Gastroesophageal sphincter (tissue), 4 donors: Measurements from ENCODE around the gene SERINC4. TPM values are rescaled to one million over a fixed set of nuclear protein-coding genes. Genes with fewer than 3 reads are reported as not detected.

Experiments
- ATAC-seq: fragments of 150-250 bp; one replicate; pipeline ENCODE4 v1.9.1; 2016; ENCODE audit warnings: mild to moderate bottlenecking, moderate library complexity
- H3K27ac ChIP-seq, 4 donors: fragments of 200-600 bp; sonication (generic) in 3 of 4; 1 replicate in 3 of 4; 2 replicates in 1 of 4; pipeline ENCODE4 v1.5.1; 2016 to 2019
- H3K27me3 ChIP-seq: fragments of 200-600 bp; sonication (generic); one replicate; pipeline ENCODE4 v1.5.1; 2019
- H3K36me3 ChIP-seq, 2 donors: fragments of 200-600 bp; sonication (generic); one replicate each; pipeline ENCODE4 v1.5.1; 2019; ENCODE audit warnings: control low read depth in 1 of 2
- H3K4me1 ChIP-seq, 3 donors: fragments of 200-600 bp; sonication (generic); 1 replicate in 2 of 3; 2 replicates in 1 of 3; pipeline ENCODE4 v1.5.1; 2016 to 2019; ENCODE audit warnings: control low read depth in 2 of 3
- H3K4me3 ChIP-seq, 2 donors: fragments of 200-600 bp; sonication (generic); one replicate each; pipeline ENCODE4 v1.5.1; 2019; ENCODE audit warnings: mild to moderate bottlenecking in 1 of 2, moderate library complexity in 1 of 2
- H3K9me3 ChIP-seq, 3 donors: fragments of 200-600 bp; sonication (generic); one replicate each; pipeline ENCODE4 v1.5.1; 2017 to 2019; ENCODE audit warnings: control low read depth in 2 of 3
- EP300 ChIP-seq: sonication (generic); formaldehyde crosslinking; IDR thresholded peaks from one replicate; pipeline ENCODE4 v1.6.1; 2017; ENCODE audit warnings: antibody characterized with exemption, mild to moderate bottlenecking
- POLR2A ChIP-seq, 2 donors: fragments of 450-650 bp; IDR thresholded peaks; one replicate each; pipeline ENCODE4 v1.6.1; 2017; ENCODE audit warnings: antibody characterized with exemption in 2 of 2, mild to moderate bottlenecking in 2 of 2, moderate library complexity in 1 of 2
- POLR2AphosphoS5 ChIP-seq: sonication (generic); formaldehyde crosslinking; IDR thresholded peaks from one replicate; pipeline ENCODE4 v1.6.1; 2017; ENCODE audit warnings: antibody characterized with exemption
- WGBS, 2 donors: methylation state at CpG; one replicate each; pipeline ENCODE4 v1.1.5; 2018; ENCODE audit warnings: low coverage in 1 of 2; 5-methylcytosine and 5-hydroxymethylcytosine counted together
- total RNA-seq, 4 donors: library from RNA; depleted of rRNA; stranded (reverse); fragments of >200 nt; gene quantifications; one replicate each; pipeline ENCODE4 v1.1.0, GENCODE V29; 2016
- TF ChIP-seq, protein P1 (sequence below), 4 experiments: fragments of 200-600 bp in 2 of 4; fragments of 450-650 bp in 2 of 4; sonication (generic) in 1 of 4; IDR thresholded peaks; one replicate each; pipeline ENCODE4 v1.5.1; 2017 to 2019; ENCODE audit warnings: antibody characterized with exemption in 4 of 4, mild to moderate bottlenecking in 2 of 4, moderate library complexity in 2 of 4

Gene SERINC4
- total RNA-seq, 4 donors from 2014 or later, result 0.39 TPM; not detected in 3

DNA sequence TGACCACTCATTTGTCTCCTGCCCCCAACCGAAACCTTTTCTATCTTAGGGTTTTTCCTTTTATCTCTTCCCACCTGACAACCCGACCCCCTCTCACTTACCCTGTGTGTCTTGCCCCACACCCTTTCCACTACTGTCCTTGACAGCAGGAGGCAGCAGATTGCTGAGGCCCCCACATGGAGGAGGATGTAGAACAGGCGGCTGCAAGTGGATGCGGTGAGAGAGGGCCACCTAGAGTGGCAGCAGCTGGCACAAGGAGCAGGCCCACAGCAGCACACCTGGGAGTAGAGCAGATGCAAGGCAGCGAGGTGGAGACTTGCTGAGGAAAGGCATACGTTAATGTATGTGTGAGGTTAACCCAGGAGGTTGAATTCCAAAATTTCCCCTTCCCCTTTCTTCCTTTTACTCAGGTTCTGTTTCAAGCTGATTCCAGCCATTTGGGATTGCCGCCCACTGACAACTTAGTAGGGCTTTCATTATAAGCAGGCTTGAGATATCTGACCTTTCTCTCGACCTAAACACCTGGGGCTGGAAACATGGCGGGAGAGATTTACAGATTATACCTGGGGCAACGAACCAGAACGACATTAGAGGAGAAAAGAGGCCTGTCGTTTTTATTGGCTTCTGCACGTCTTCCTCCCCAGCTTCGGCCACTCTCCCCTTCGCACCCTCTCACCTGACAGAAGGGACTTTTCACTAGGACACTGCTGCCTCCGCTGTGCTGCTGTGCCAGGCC lies 643 bp downstream of the SERINC4 start:
- Histone ChIP-seq H3K9me3 (no peaks in the 10 kb centered on the region), H3K27ac (peak overlapping the region; percentile 72 to 93 (median 92)), H3K4me1 (peaks cover 2 to 71% (median 19%) of the 10 kb centered on the region in 3 donors), H3K36me3 (peaks cover 0 to 87% of the 10 kb centered on the region in 2 donors), H3K4me3 (peak overlapping the region in 1 of 2 donors; percentile 75), H3K27me3 (no peaks in the 10 kb centered on the region)
- TF ChIP-seq POLR2AphosphoS5, result no peak
- TF ChIP-seq POLR2A (IDR thresholded peaks at IDR 0.05), result no peak
- TF ChIP-seq, protein P1, sequence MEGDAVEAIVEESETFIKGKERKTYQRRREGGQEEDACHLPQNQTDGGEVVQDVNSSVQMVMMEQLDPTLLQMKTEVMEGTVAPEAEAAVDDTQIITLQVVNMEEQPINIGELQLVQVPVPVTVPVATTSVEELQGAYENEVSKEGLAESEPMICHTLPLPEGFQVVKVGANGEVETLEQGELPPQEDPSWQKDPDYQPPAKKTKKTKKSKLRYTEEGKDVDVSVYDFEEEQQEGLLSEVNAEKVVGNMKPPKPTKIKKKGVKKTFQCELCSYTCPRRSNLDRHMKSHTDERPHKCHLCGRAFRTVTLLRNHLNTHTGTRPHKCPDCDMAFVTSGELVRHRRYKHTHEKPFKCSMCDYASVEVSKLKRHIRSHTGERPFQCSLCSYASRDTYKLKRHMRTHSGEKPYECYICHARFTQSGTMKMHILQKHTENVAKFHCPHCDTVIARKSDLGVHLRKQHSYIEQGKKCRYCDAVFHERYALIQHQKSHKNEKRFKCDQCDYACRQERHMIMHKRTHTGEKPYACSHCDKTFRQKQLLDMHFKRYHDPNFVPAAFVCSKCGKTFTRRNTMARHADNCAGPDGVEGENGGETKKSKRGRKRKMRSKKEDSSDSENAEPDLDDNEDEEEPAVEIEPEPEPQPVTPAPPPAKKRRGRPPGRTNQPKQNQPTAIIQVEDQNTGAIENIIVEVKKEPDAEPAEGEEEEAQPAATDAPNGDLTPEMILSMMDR (IDR thresholded peaks at IDR 0.05), result no peak
- TF ChIP-seq EP300, result no peak
- ATAC-seq, result no peak
- 84 to 87% methylated on average over 9 to 14 of the region's 16 CpGs for WGBS, 2 donors

DNA sequence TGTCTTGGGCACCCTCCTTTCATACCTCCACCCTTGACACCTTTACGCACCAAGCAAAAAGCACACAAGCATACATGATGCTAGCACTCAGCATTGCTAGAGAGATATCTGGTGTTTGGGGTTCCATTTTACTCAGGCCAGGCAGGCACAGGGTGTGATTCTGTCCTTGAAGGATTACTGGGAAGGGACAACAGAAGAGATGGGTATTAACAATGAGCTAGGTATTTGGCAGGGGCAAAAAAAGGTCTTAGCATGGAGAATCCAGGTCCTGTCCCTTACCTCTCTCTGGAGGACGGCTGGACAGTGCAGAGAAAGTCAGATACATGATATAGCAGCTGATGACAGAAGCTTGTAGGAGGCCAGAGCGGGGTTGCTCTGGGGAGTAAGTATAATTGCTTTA lies 3.5 kb downstream of the SERINC4 start:
- H3K9me3 ChIP-seq, result no peaks in the 10 kb centered on the region
- no peaks in the 10 kb centered on the region for H3K27me3 ChIP-seq
- H3K27ac ChIP-seq, result peak overlapping the region in 1 of 4 donors; percentile 19
- 71% methylated on average over 1 to 3 of the region's 3 CpGs for WGBS, 2 donors
- peaks cover 5 to 80% (median 33%) of the 10 kb centered on the region in 3 donors for H3K4me1 ChIP-seq
- ATAC-seq, result no peak
- H3K4me3 ChIP-seq, result no peak overlapping the region
- H3K36me3 ChIP-seq, result peaks cover 0 to 67% of the 10 kb centered on the region in 2 donors
- TF ChIP-seq EP300, result no peak
- no peak for TF ChIP-seq POLR2AphosphoS5
- TF ChIP-seq, protein P1 (IDR thresholded peaks at IDR 0.05), result no peak
- TF ChIP-seq POLR2A (IDR thresholded peaks at IDR 0.05), result no peak

DNA sequence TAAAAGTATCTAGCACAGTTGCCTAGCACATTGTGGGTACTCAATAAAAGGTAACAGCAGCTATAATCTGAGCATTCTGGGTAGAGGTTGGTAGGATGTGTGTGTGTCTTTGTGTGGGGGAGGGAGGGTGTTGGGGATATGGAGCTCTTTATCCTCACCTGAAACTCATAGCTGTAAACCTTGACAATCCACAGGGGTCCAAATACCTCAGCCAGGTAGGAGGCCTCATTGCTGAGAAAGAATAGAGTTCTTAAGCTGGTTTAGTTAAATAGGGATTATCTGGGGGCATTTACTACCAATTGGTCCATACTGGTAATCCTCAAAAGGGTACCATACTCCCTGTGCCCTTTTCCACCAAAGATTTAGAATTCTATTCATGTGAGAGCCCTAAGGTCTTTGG lies 4.0 kb downstream of the SERINC4 start:
- peaks cover 0 to 65% of the 10 kb centered on the region in 2 donors for H3K36me3 ChIP-seq
- TF ChIP-seq EP300, result no peak
- TF ChIP-seq POLR2AphosphoS5, result no peak
- H3K4me3 ChIP-seq, result no peak overlapping the region
- ATAC-seq, result no peak
- H3K9me3 ChIP-seq, result no peaks in the 10 kb centered on the region
- peak overlapping the region in 1 of 4 donors; percentile 13 for H3K27ac ChIP-seq
- no peaks in the 10 kb centered on the region for H3K27me3 ChIP-seq
- peaks cover 5 to 79% (median 28%) of the 10 kb centered on the region in 3 donors for H3K4me1 ChIP-seq

DNA sequence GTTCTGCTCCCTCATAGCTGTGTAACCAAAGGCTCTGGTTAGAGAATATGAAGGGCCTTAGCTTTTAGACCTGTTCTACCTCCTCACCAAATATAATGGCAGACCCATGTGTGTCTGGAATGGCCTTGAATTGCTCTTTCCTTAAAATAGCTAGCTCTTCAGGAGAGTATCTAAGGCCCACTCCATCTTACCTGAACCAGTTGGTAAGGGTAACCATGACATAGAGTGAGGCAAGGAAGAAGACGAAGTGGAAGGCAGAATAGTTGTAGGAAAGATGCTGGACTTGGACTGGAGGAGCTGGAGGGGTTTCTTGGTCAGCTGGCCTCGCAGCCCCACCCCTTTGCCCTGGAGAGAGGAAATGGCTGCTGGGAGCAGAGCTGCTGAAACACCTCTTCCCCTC lies 4.8 kb downstream of the SERINC4 start:
- Histone ChIP-seq H3K27me3 (no peaks in the 10 kb centered on the region), H3K4me3 (no peak overlapping the region), H3K9me3 (no peaks in the 10 kb centered on the region), H3K27ac (peak overlapping the region in 2 of 4 donors; percentile 13 to 99), H3K4me1 (peaks cover 5 to 75% (median 27%) of the 10 kb centered on the region in 3 donors), H3K36me3 (peaks cover 0 to 65% of the 10 kb centered on the region in 2 donors)
- no peak for TF ChIP-seq POLR2AphosphoS5
- TF ChIP-seq, protein P1 (IDR thresholded peaks at IDR 0.05), result no peak
- no peak for TF ChIP-seq EP300
- no peak for TF ChIP-seq POLR2A (IDR thresholded peaks at IDR 0.05)
- 80 to 100% methylated on average over 2 of the region's 2 CpGs for WGBS, 2 donors
- ATAC-seq, result no peak

DNA sequence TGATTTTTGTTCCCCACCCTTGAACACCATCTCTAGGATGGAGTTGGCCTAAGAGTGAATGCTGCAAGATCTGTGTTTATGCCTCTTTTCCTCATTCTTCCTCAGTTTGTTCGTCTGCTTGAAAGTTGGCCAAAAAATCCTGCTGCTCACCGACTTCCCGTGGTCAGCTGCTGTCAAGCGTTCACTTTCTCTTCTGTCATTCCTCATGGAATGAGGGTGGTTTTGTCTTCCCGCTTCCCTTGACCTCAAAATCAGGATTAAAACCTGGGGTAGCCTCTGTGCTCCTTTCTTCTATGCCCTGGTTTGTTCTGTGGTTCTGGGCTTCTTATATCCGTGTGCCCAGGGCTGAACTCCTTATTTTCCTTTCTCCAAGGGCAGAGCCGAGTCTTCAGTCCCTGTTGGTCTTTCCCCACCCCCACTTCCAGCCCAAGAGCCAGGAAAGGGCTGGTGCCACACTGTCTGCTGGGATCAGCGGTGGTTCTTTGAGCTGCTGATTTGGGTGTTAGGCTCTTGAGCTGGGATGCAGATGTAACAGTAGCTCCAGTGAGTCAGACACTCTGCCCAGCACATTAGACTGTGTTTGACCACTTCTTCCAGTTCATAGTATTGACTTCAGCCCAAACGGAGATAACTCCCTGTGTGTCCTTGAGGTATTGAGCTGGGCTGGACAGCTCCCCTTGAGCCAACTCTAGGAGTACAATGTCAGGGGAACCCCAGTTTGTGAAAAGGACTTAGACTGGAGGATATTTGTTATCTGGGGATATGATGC lies 5.6 kb downstream of the SERINC4 start:
- peaks cover 0 to 59% of the 10 kb centered on the region in 2 donors for H3K36me3 ChIP-seq
- 59% methylated on average over 7 of the region's 9 CpGs; no CpG with 5 or more reads in 1 of the 2 donors for WGBS, 2 donors
- peaks cover 5 to 67% (median 20%) of the 10 kb centered on the region in 3 donors for H3K4me1 ChIP-seq
- ATAC-seq, result no peak
- peak overlapping the region in 3 of 4 donors; percentile 13 to 99 (median 96) for H3K27ac ChIP-seq
- no peaks in the 10 kb centered on the region for H3K9me3 ChIP-seq
- no peak overlapping the region for H3K4me3 ChIP-seq
- no peaks in the 10 kb centered on the region for H3K27me3 ChIP-seq
- TF ChIP-seq, protein P1 (IDR thresholded peaks at IDR 0.05), result no peak
- TF ChIP-seq POLR2A (IDR thresholded peaks at IDR 0.05) (no peak), EP300 (no peak), POLR2AphosphoS5 (no peak)
